ENCODE measurements around the gene PGAP3.

PGAP3 gene

GRCh38 chr17:39624313-39624712 lies 63.5 kb downstream of the PGAP3 start:
- DNase-seq (ENCODE audit: low read depth in 2 of 2) = no peak

- peak; percentile 69 to 84 for DNase-seq (ENCODE audit: low read depth in 2 of 2)
Measured at GRCh38 chr17:39623356-39623950, 64.4 kb downstream of the PGAP3 start.

GRCh38 chr17:39622380-39623006 lies 65.4 kb downstream of the PGAP3 start:
- DNase-seq (ENCODE audit: low read depth in 2 of 2) = peak; percentile 40 to 49

- peak; percentile 72 to 74 for DNase-seq (ENCODE audit: low read depth in 2 of 2)
Measured at GRCh38 chr17:39621523-39622379, 66.1 kb downstream of the PGAP3 start.

Data from stimulated activated CD4-positive, alpha-beta T cell treated with anti-CD3 and anti-CD28 coated beads, Interleukin-15, amount 100 ng/mL, for 48 hours (primary cell).